NCI-H2196 (cell line): Measurements from ENCODE around the gene TIMM8A.
"Not testable (repeated sequence)": the region's sequence is repeated elsewhere in the genome, so short reads cannot be mapped to it uniquely, and the experiment has no call there.

Source experiments
- DNase-seq: peaks from one replicate; lab custom pipeline; 2025; ENCODE audit not compliant: unreplicated experiment; lab: John Stamatoyannopoulos, UW

TIMM8A gene

GRCh38 chrX:101360390-101360789 lies 11.8 kb upstream of the TIMM8A start:
- DNase-seq, result no peak

- DNase-seq, result no peak
Measured at GRCh38 chrX:101359966-101360365, 11.4 kb upstream of the TIMM8A start.

GRCh38 chrX:101357166-101357795 lies 8.7 kb upstream of the TIMM8A start:
- no peak for DNase-seq

- no peak for DNase-seq
Measured at GRCh38 chrX:101349193-101349562, 636 bp upstream of the TIMM8A start.

GRCh38 chrX:101347859-101348451 lies 587 bp downstream of the TIMM8A start:
- no peak for DNase-seq

GRCh38 chrX:101337776-101338271 lies 10.7 kb downstream of the TIMM8A start:
- no peak for DNase-seq

GRCh38 chrX:101334310-101334709 lies 14.2 kb downstream of the TIMM8A start:
- DNase-seq, result not testable (repeated sequence)

- not testable (repeated sequence) for DNase-seq
Measured at GRCh38 chrX:101326600-101326999, 21.9 kb downstream of the TIMM8A start.

- no peak for DNase-seq
Measured at GRCh38 chrX:101303790-101304189, 44.8 kb downstream of the TIMM8A start.
